WTC11 (cell line): Measurements from ENCODE around the gene FRMD4A. TPM values are rescaled to one million over a fixed set of nuclear protein-coding genes. Genes with fewer than 3 reads are reported as not detected.

ENCODE experiments used
- ATAC-seq: fragments of 200-7000 bp; cut with Tn5 transposase; 2 replicates; pipeline ENCODE4 v1.10.0; 2021; ENCODE audit warnings: mild to moderate bottlenecking, moderate library complexity
- CTCF ChIA-PET: fragments of 300-600 bp; sonication (Branson Sonifier 250); formaldehyde crosslinking; loops from one replicate; lab custom pipeline; 2021; ENCODE audit warnings: antibody characterized with exemption; lab: Charles Lee
- POLR2A ChIA-PET: fragments of 350-600 bp; sonication (Branson Sonifier 250); formaldehyde crosslinking; loops from one replicate; lab custom pipeline; 2021; ENCODE audit warnings: antibody characterized with exemption; lab: Charles Lee
- DNase-seq: peaks from one replicate; pipeline ENCODE4 v3.0.0; 2021; ENCODE audit warnings: low spot score
- H3K27ac Mint-ChIP-seq: 2 replicates; pipeline ENCODE4 v1.8.0; 2021; ENCODE audit warnings: mixed read lengths
- H3K27me3 Mint-ChIP-seq: 2 replicates; pipeline ENCODE4 v1.8.0; 2021; ENCODE audit warnings: low read depth, mild to moderate bottlenecking, moderate library complexity, mixed read lengths
- H3K36me3 Mint-ChIP-seq: 2 replicates; pipeline ENCODE4 v1.8.0; 2021; ENCODE audit warnings: mixed read lengths
- H3K4me1 Mint-ChIP-seq: 2 replicates; pipeline ENCODE4 v1.8.0; 2022; ENCODE audit warnings: mixed read lengths
- H3K4me3 Mint-ChIP-seq: 2 replicates; pipeline ENCODE4 v1.8.0; 2021; ENCODE audit warnings: mild to moderate bottlenecking, moderate library complexity, mixed read lengths
- H3K9me3 Mint-ChIP-seq: 2 replicates; pipeline ENCODE4 v1.8.0; 2021; ENCODE audit warnings: mixed read lengths
- ATF1 ChIP-seq: sonication (generic); formaldehyde crosslinking; IDR thresholded peaks from 2 replicates; pipeline ENCODE4 v1.8.1; 2023; ENCODE audit warnings: mild to moderate bottlenecking, moderate library complexity, missing genetic modification reagents
- CREM ChIP-seq: sonication (generic); formaldehyde crosslinking; IDR thresholded peaks from 2 replicates; pipeline ENCODE4 v1.8.1; 2022; ENCODE audit warnings: mild to moderate bottlenecking, missing genetic modification reagents, moderate library complexity
- EMX1 ChIP-seq: fragments of 250-450 bp; sonication (Bioruptor Pico); IDR thresholded peaks from 2 replicates; pipeline ENCODE4 v1.8.0; 2021; ENCODE audit warnings: mild to moderate bottlenecking
- FOXK1 ChIP-seq: sonication (generic); formaldehyde crosslinking; IDR thresholded peaks from 2 replicates; pipeline ENCODE4 v1.8.0; 2022; ENCODE audit warnings: mild to moderate bottlenecking, moderate library complexity, missing genetic modification reagents
- GTF2I ChIP-seq: fragments of 250-450 bp; sonication (Bioruptor Pico); conservative IDR thresholded peaks from 2 replicates; pipeline ENCODE4 v1.4.0; 2021; ENCODE audit warnings: mild to moderate bottlenecking
- JAZF1 ChIP-seq: fragments of 250-450 bp; sonication (Bioruptor Pico); IDR thresholded peaks from 2 replicates; pipeline ENCODE4 v1.9.0; 2021; ENCODE audit warnings: moderate library complexity, mild to moderate bottlenecking, inconsistent platforms
- NFATC4 ChIP-seq: fragments of 250-450 bp; sonication (Bioruptor Pico); IDR thresholded peaks from 2 replicates; pipeline ENCODE4 v1.9.0; 2021; ENCODE audit warnings: mild to moderate bottlenecking
- NFE2L1 ChIP-seq: sonication (generic); formaldehyde crosslinking; IDR thresholded peaks from 2 replicates; pipeline ENCODE4 v1.8.1; 2023; ENCODE audit warnings: missing genetic modification reagents
- SMAD3 ChIP-seq: sonication (generic); formaldehyde crosslinking; IDR thresholded peaks from 2 replicates; pipeline ENCODE4 v1.8.0; 2022; ENCODE audit warnings: missing genetic modification reagents, mild to moderate bottlenecking, borderline replicate concordance
- SOX15 ChIP-seq: fragments of 250-450 bp; sonication (Bioruptor Pico); IDR thresholded peaks from 2 replicates; pipeline ENCODE4 v1.9.0; 2021; ENCODE audit warnings: mild to moderate bottlenecking
- TP53 ChIP-seq: sonication (generic); formaldehyde crosslinking; IDR thresholded peaks from 2 replicates; pipeline ENCODE4 v1.8.1; 2023; ENCODE audit warnings: mild to moderate bottlenecking, missing genetic modification reagents
- ZNF121 ChIP-seq: sonication (generic); formaldehyde crosslinking; IDR thresholded peaks from 2 replicates; pipeline ENCODE4 v1.8.0; 2023; ENCODE audit warnings: missing genetic modification reagents
- total RNA-seq: library from RNA; stranded (reverse); gene quantifications from 3 replicates; pipeline ENCODE4 v1.2.3, GENCODE V29; 2021
- TF ChIP-seq, protein P1 (sequence below): sonication (generic); formaldehyde crosslinking; IDR thresholded peaks from 2 replicates; pipeline ENCODE4 v1.8.1; 2023; ENCODE audit warnings: mild to moderate bottlenecking, missing genetic modification reagents, moderate library complexity
- TF ChIP-seq, protein P2 (sequence below): sonication (generic); formaldehyde crosslinking; IDR thresholded peaks from 2 replicates; pipeline ENCODE4 v1.8.0; 2023; ENCODE audit warnings: missing genetic modification reagents, mild to moderate bottlenecking, borderline replicate concordance
- TF ChIP-seq, protein P3 (sequence below): sonication (generic); formaldehyde crosslinking; IDR thresholded peaks from 2 replicates; pipeline ENCODE4 v1.8.1; 2022; ENCODE audit warnings: mild to moderate bottlenecking, moderate library complexity, missing genetic modification reagents
- TF ChIP-seq, protein P4 (sequence below): sonication (generic); formaldehyde crosslinking; IDR thresholded peaks from 2 replicates; pipeline ENCODE4 v1.8.1; 2023; ENCODE audit warnings: mild to moderate bottlenecking, missing genetic modification reagents, borderline replicate concordance
- TF ChIP-seq, protein P5 (sequence below): fragments of 250-450 bp; sonication (Bioruptor Pico); conservative IDR thresholded peaks from 2 replicates; pipeline ENCODE4 v1.9.0; 2021; ENCODE audit warnings: mild to moderate bottlenecking

Gene FRMD4A
- total RNA-seq, 1 experiment from 2014 or later = 35.5 TPM

DNA sequence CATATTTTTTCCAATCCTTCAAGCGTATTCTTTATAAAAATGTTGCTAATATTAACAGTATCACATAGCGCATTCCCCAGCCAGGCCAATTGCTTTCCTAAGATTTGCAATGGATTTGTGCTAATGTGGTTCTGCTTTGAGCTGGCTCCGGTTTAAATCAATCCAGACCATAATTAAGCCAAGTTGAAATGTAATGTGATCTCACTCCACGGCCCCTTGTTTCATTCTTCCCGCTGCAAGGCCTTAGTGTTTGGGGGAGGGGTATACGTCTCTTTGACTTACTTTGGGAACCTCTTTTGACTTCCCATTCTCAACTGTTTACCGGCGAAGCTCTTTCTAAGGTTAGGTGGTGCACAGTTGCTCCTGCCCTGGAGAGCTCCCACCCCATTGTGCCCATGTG, 657.6 kb downstream of the FRMD4A start (continued):
- TF ChIP-seq, protein P1, sequence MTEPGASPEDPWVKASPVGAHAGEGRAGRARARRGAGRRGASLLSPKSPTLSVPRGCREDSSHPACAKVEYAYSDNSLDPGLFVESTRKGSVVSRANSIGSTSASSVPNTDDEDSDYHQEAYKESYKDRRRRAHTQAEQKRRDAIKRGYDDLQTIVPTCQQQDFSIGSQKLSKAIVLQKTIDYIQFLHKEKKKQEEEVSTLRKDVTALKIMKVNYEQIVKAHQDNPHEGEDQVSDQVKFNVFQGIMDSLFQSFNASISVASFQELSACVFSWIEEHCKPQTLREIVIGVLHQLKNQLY (CRISPR knock-in tag) = no peak
- TF ChIP-seq SMAD3 (CRISPR knock-in tag) = no peak

DNA sequence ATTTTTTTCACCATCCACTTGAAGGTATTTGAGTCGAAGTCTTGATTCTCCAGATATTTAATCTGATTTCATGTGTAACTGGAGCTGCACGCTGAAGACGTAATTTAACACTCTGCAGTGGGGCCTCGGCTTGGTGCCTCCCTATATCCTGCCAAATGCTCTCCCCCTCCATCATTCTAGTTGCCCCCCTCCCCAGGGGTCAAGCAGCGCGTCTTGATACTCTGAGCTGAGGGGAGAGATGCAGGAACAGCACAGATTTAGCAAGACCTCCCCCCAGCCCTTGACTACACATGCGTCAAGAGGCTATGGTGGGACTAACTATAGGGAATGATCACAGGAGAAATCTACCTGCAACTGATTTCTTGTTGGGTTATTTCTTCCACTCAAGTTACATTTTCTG, 658.2 kb downstream of the FRMD4A start:
- H3K4me3 Mint-ChIP-seq = no peak overlapping the region
- no peaks in the 10 kb centered on the region for H3K9me3 Mint-ChIP-seq
- peaks cover 10% of the 10 kb centered on the region; the same call in 1 of the 2 replicates for H3K36me3 Mint-ChIP-seq
- H3K4me1 Mint-ChIP-seq = peaks cover 43% of the 10 kb centered on the region
- POLR2A ChIA-PET = no interaction called here
- no peak for DNase-seq
- CTCF ChIA-PET = interaction anchor here (0.7 to 1.4 kb wide), 2 partner anchors 13 to 86 kb away, joined by 3 read pairs; partner anchors contain the start of gene PRPF18
- H3K27me3 Mint-ChIP-seq = no peaks in the 10 kb centered on the region
- no peak for TF ChIP-seq TP53 (CRISPR knock-in tag)
- TF ChIP-seq, protein P2, sequence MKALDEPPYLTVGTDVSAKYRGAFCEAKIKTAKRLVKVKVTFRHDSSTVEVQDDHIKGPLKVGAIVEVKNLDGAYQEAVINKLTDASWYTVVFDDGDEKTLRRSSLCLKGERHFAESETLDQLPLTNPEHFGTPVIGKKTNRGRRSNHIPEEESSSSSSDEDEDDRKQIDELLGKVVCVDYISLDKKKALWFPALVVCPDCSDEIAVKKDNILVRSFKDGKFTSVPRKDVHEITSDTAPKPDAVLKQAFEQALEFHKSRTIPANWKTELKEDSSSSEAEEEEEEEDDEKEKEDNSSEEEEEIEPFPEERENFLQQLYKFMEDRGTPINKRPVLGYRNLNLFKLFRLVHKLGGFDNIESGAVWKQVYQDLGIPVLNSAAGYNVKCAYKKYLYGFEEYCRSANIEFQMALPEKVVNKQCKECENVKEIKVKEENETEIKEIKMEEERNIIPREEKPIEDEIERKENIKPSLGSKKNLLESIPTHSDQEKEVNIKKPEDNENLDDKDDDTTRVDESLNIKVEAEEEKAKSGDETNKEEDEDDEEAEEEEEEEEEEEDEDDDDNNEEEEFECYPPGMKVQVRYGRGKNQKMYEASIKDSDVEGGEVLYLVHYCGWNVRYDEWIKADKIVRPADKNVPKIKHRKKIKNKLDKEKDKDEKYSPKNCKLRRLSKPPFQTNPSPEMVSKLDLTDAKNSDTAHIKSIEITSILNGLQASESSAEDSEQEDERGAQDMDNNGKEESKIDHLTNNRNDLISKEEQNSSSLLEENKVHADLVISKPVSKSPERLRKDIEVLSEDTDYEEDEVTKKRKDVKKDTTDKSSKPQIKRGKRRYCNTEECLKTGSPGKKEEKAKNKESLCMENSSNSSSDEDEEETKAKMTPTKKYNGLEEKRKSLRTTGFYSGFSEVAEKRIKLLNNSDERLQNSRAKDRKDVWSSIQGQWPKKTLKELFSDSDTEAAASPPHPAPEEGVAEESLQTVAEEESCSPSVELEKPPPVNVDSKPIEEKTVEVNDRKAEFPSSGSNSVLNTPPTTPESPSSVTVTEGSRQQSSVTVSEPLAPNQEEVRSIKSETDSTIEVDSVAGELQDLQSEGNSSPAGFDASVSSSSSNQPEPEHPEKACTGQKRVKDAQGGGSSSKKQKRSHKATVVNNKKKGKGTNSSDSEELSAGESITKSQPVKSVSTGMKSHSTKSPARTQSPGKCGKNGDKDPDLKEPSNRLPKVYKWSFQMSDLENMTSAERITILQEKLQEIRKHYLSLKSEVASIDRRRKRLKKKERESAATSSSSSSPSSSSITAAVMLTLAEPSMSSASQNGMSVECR (CRISPR knock-in tag) = no peak
- TF ChIP-seq, protein P3, sequence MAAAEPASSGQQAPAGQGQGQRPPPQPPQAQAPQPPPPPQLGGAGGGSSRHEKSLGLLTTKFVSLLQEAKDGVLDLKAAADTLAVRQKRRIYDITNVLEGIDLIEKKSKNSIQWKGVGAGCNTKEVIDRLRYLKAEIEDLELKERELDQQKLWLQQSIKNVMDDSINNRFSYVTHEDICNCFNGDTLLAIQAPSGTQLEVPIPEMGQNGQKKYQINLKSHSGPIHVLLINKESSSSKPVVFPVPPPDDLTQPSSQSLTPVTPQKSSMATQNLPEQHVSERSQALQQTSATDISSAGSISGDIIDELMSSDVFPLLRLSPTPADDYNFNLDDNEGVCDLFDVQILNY (CRISPR knock-in tag) = no peak
- TF ChIP-seq SOX15 (CRISPR knock-in tag) = no peak
- no peak for TF ChIP-seq ATF1
- no peak for TF ChIP-seq GTF2I
- no peak for TF ChIP-seq NFE2L1 (CRISPR knock-in tag)
- no peak for TF ChIP-seq CREM (CRISPR knock-in tag)
- TF ChIP-seq ZNF121 (CRISPR knock-in tag) = no peak
- peak; percentile 78 for ATAC-seq
- peak overlapping the region; percentile 71 for H3K27ac Mint-ChIP-seq

DNA sequence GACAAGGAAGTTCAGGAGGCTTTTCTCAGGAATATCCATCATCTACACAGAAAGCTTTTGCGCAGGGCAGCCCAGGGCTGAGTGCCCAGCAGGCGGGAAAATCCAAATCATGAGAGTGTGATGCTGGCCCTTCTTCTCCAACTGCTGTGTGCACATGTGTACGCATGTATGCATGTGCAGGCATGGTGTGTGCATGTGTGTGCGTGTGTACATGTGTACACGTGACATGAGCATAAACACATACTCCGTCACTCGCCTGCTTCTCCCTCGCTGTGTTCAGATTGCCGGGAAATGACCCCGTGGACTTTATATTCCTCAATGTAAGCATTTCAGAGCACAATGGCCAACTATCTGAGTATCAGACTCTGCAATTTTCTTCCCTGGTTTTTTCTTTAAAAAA, 658.8 kb downstream of the FRMD4A start:
- H3K27me3 Mint-ChIP-seq = no peaks in the 10 kb centered on the region
- H3K9me3 Mint-ChIP-seq = no peaks in the 10 kb centered on the region
- DNase-seq (no peak), ATAC-seq (no peak)
- H3K4me1 Mint-ChIP-seq = peaks cover 43% of the 10 kb centered on the region
- H3K27ac Mint-ChIP-seq = peak overlapping the region; percentile 61; the same call in 1 of the 2 replicates
- H3K36me3 Mint-ChIP-seq = peaks cover 11% of the 10 kb centered on the region; the same call in 1 of the 2 replicates
- no peak overlapping the region for H3K4me3 Mint-ChIP-seq
- CTCF ChIA-PET = no interaction called here
- POLR2A ChIA-PET = no interaction called here
- TF ChIP-seq, protein P4, sequence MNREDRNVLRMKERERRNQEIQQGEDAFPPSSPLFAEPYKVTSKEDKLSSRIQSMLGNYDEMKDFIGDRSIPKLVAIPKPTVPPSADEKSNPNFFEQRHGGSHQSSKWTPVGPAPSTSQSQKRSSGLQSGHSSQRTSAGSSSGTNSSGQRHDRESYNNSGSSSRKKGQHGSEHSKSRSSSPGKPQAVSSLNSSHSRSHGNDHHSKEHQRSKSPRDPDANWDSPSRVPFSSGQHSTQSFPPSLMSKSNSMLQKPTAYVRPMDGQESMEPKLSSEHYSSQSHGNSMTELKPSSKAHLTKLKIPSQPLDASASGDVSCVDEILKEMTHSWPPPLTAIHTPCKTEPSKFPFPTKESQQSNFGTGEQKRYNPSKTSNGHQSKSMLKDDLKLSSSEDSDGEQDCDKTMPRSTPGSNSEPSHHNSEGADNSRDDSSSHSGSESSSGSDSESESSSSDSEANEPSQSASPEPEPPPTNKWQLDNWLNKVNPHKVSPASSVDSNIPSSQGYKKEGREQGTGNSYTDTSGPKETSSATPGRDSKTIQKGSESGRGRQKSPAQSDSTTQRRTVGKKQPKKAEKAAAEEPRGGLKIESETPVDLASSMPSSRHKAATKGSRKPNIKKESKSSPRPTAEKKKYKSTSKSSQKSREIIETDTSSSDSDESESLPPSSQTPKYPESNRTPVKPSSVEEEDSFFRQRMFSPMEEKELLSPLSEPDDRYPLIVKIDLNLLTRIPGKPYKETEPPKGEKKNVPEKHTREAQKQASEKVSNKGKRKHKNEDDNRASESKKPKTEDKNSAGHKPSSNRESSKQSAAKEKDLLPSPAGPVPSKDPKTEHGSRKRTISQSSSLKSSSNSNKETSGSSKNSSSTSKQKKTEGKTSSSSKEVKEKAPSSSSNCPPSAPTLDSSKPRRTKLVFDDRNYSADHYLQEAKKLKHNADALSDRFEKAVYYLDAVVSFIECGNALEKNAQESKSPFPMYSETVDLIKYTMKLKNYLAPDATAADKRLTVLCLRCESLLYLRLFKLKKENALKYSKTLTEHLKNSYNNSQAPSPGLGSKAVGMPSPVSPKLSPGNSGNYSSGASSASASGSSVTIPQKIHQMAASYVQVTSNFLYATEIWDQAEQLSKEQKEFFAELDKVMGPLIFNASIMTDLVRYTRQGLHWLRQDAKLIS (CRISPR knock-in tag) = no peak
- TF ChIP-seq JAZF1 = no peak
- TF ChIP-seq NFATC4 = no peak
- TF ChIP-seq FOXK1 (CRISPR knock-in tag) = no peak
- TF ChIP-seq, protein P3 (CRISPR knock-in tag) = no peak
- no peak for TF ChIP-seq TP53 (CRISPR knock-in tag)
- TF ChIP-seq EMX1 (CRISPR knock-in tag) = no peak
- TF ChIP-seq, protein P5, sequence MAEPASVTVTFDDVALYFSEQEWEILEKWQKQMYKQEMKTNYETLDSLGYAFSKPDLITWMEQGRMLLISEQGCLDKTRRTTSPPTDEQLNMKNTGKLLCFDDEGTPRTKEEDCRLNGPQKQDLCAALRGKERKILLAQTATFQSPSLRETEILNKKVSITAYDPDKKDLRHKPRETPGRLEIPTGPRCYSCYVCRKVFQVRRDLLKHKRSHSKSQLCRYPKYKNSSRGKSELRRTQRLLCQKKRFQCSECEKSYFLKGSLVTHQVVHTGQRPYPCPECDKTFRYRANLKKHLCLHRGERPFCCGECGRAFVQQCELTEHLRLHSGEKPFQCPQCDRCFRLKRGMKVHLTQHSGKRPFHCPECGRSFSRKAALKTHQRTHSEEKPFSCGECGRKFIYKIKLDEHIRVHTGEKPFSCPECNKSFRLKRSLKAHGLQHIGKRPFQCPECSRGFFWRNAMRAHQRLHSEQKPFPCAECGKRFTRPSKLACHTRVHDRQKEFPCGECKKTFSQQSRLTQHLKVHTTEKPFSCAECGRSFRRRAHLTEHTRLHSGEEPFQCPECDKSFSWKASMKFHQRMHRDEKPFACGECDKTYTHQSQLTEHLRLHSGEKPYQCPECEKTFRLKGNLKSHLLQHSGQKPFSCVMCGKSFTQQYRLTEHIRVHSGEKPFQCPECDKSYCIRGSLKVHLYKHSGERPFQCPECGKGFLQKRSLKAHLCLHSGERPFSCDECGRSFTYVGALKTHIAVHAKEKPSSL = no peak
